Endothelial cell of umbilical vein (primary cell): Measurements from ENCODE around the gene LIPH. TPM values are rescaled to one million over a fixed set of nuclear protein-coding genes. Genes with fewer than 3 reads are reported as not detected.

Experiments used
- BruUV-seq: library from RNA; stranded (reverse); fragments of 400-500 nt; replicated peaks from 2 replicates; lab custom pipeline; 2021; lab: Mats Ljungman, UMichigan
- CTCF ChIA-PET: fragments of 300-600, 350-600 bp; sonication (Branson Sonifier 250); formaldehyde crosslinking; loops from one replicate; lab custom pipeline; 2021; ENCODE audit warnings: antibody characterized with exemption, inconsistent platforms; lab: Charles Lee
- POLR2A ChIA-PET: fragments of 300-600, 350-600 bp; sonication (Branson Sonifier 250); formaldehyde crosslinking; loops from one replicate; lab custom pipeline; 2021; ENCODE audit warnings: antibody characterized with exemption, inconsistent platforms; lab: Charles Lee
- DNase-seq: peaks from one replicate; pipeline ENCODE4 v3.0.0-alpha.2; 2011; ENCODE audit warnings: low read depth, low spot score
- FAIRE-seq: peaks from 2 replicates; lab custom pipeline; 2011; peaks lifted over from hg19 to GRCh38; lab: Jason Lieb, UNC
- H2AFZ ChIP-seq: 2 replicates; pipeline ENCODE4 v1.6.0; 2012; ENCODE audit warnings: low read depth, low read length, control low read depth, inconsistent platforms
- H3K27ac ChIP-seq: 2 replicates; pipeline ENCODE4 v1.5.1; 2011; ENCODE audit warnings: low read depth, mild to moderate bottlenecking, control low read depth, low read length, moderate library complexity; ENCODE audit not compliant: insufficient read depth
- H3K27me3 ChIP-seq, 2 experiments: 2 replicates each; pipeline versions ENCODE4 v1.6.0 to v1.6.1; 2011; ENCODE audit warnings: low read length in 2 of 2, mixed read lengths in 1 of 2; ENCODE audit not compliant: control insufficient read depth in 2 of 2, insufficient read depth in 2 of 2
- H3K36me3 ChIP-seq, 2 experiments: 2 replicates in 1 of 2; 3 replicates in 1 of 2; pipeline ENCODE4 v1.5.1; 2011; ENCODE audit warnings: low read length in 2 of 2, mild to moderate bottlenecking in 1 of 2, moderate library complexity in 1 of 2; ENCODE audit not compliant: control insufficient read depth in 2 of 2, insufficient read depth in 2 of 2; ENCODE audit errors: extremely low read depth in 1 of 2
- H3K4me1 ChIP-seq: 3 replicates; pipeline ENCODE4 v1.5.1; 2011; ENCODE audit warnings: mild to moderate bottlenecking, low read length; ENCODE audit not compliant: control insufficient read depth, insufficient read depth; ENCODE audit errors: extremely low read depth
- H3K4me2 ChIP-seq: 2 replicates; pipeline ENCODE4 v1.6.1; 2011; ENCODE audit warnings: low read length, control low read depth, mixed read lengths; ENCODE audit not compliant: insufficient read depth
- H3K4me3 ChIP-seq, 3 experiments: fragments of 200-600 bp in 1 of 3; sonication (generic), shearing (Covaris generic) in 1 of 3; replicated peaks in 1 of 3; 2 replicates each; pipeline ENCODE4 v1.5.1; 2011 to 2016; ENCODE audit warnings: control low read depth in 3 of 3, low read length in 3 of 3, mild to moderate bottlenecking in 2 of 3, inconsistent platforms in 1 of 3, low read depth in 1 of 3, moderate library complexity in 1 of 3; ENCODE audit not compliant: insufficient read depth in 1 of 3
- H3K79me2 ChIP-seq: 2 replicates; pipeline ENCODE4 v1.6.0; 2012; ENCODE audit warnings: low read length, inconsistent platforms; ENCODE audit not compliant: control insufficient read depth, insufficient read depth
- H3K9ac ChIP-seq: replicated peaks from 2 replicates; pipeline ENCODE3; 2011; ENCODE audit warnings: low read length, control low read depth; ENCODE audit not compliant: insufficient read depth; ENCODE audit errors: extremely low read depth
- H3K9me1 ChIP-seq: replicated peaks from 3 replicates; pipeline ENCODE4 v1.6.0; 2011; ENCODE audit warnings: mild to moderate bottlenecking, low read length; ENCODE audit not compliant: control insufficient read depth, insufficient read depth; ENCODE audit errors: extremely low read depth
- H3K9me3 ChIP-seq: replicated peaks from 2 replicates; pipeline ENCODE4 v1.5.1; 2012; ENCODE audit warnings: low read length, inconsistent platforms; ENCODE audit not compliant: control insufficient read depth, insufficient read depth
- H4K20me1 ChIP-seq: replicated peaks from 2 replicates; pipeline ENCODE3; 2011; ENCODE audit warnings: mild to moderate bottlenecking, low read length; ENCODE audit not compliant: control insufficient read depth, insufficient read depth; ENCODE audit errors: extremely low read depth
- EZH2 ChIP-seq: IDR thresholded peaks from 2 replicates; pipeline ENCODE4 v1.6.1; 2012; ENCODE audit warnings: borderline replicate concordance, low read depth, mild to moderate bottlenecking, moderate library complexity, low read length, inconsistent platforms; ENCODE audit not compliant: severe bottlenecking
- GATA2 ChIP-seq: IDR thresholded peaks from 2 replicates; pipeline ENCODE4 v1.7.0; 2011; ENCODE audit warnings: low read depth, mild to moderate bottlenecking, moderate library complexity, mixed read lengths, low read length; ENCODE audit not compliant: insufficient read length, insufficient read depth
- JUN ChIP-seq: IDR thresholded peaks from 2 replicates; pipeline ENCODE4 v1.6.1; 2011; ENCODE audit warnings: borderline replicate concordance, low read depth; ENCODE audit not compliant: insufficient read length, insufficient read depth
- MYC ChIP-seq: IDR thresholded peaks from one replicate; pipeline ENCODE4 v1.6.1; 2011; ENCODE audit warnings: mild to moderate bottlenecking, low read depth, low read length
- POLR2A ChIP-seq: IDR thresholded peaks from 2 replicates; pipeline ENCODE4 v1.6.1; 2012; ENCODE audit warnings: low read depth, mild to moderate bottlenecking, control low read depth, low read length
- POLR2AphosphoS5 ChIP-seq: IDR thresholded peaks from 2 replicates; pipeline ENCODE4 v1.6.1; 2012; ENCODE audit warnings: low read depth, mild to moderate bottlenecking, control low read depth, low read length, moderate library complexity; ENCODE audit not compliant: insufficient read depth
- dilution Hi-C: fragments of 300-500 bp; cut with MboI; formaldehyde crosslinking; loops from one replicate; pipeline ENCODE4 v1.15.0; 2019; ENCODE audit warnings: low sequenced_read_pairs; ENCODE audit not compliant: extremely low pct_ligation_motif_present
- intact Hi-C: fragments of 100-400 bp; cut with micrococcal nuclease; formaldehyde crosslinking; loops from one replicate; pipeline ENCODE4 v1.10.0; 2022
- polyA plus RNA-seq, 4 experiments: library from polyadenylated mRNA; depleted of rRNA in 3 of 4; stranded (reverse) in 3 of 4; unstranded in 1 of 4; fragments of >200 nt; gene quantifications; 2 replicates each; pipeline versions ENCODE4 v1.2.1 to v1.2.3, GENCODE V29; 2011 to 2012; ENCODE audit warnings: missing spikeins in 1 of 4
- total RNA-seq: library from RNA; stranded (reverse); gene quantifications from 2 replicates; pipeline ENCODE4 v1.2.3, GENCODE V29; 2021
- TF ChIP-seq, protein P1 (sequence below), 2 donors: IDR thresholded peaks; 1 replicate in 1 of 2; 2 replicates in 1 of 2; pipeline ENCODE4 v1.5.1; 2011; ENCODE audit warnings: low read length in 2 of 2, mild to moderate bottlenecking in 2 of 2, moderate library complexity in 2 of 2, control low read depth in 1 of 2, inconsistent platforms in 1 of 2, low read depth in 1 of 2; ENCODE audit not compliant: insufficient read depth in 1 of 2; ENCODE audit errors: extremely low read depth in 1 of 2
- TF ChIP-seq, protein P2 (sequence below): IDR thresholded peaks from 2 replicates; pipeline ENCODE4 v1.6.1; 2011; ENCODE audit not compliant: insufficient read depth, insufficient read length

Gene LIPH
- total and polyA plus RNA-seq, 2 donors (not counting 3 experiments of a cell fraction or from before 2014, with no cell fraction given) = not detected

DNA sequence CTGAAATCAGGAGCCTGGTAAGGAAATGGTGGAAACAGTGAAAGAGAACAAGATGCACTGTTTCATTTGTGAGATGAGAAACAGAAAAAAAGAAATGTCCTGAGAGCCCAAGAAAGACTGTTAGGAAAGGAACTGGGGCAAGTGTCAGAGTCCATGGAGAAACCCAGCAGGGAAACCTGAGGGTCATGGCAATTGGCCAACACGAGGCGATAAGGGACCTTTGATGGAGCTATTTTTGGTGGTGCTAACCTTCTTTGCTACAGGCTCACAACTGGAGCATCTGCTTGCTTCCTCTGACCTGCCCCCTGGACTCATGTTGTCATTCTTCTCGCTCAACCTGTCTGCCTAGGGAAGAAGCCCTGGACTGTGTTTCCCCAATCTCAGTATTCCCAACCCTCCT lies 49.4 kb downstream of the LIPH start:
- H3K9me3 ChIP-seq = no peaks in the 10 kb centered on the region
- no peak overlapping the region for H3K9ac ChIP-seq
- intact Hi-C loops (no loop called here), dilution Hi-C loops (no loop called here)
- H3K9me1 ChIP-seq = no peaks in the 10 kb centered on the region
- FAIRE-seq (no peak), DNase-seq (no peak)
- H3K27ac ChIP-seq = no peak overlapping the region
- no peaks in the 10 kb centered on the region for H3K4me1 ChIP-seq
- no peaks in the 10 kb centered on the region for H3K36me3 ChIP-seq
- no peak overlapping the region for H2AFZ ChIP-seq
- BruUV-seq = no TSS peak
- no peak overlapping the region for H3K4me2 ChIP-seq
- CTCF ChIA-PET = interaction anchor here (1.4 kb wide), 1 partner anchor 56 kb away, joined by 5 read pairs; no protein-coding TSS in a partner anchor
- H3K79me2 ChIP-seq = no peaks in the 10 kb centered on the region
- peaks cover 4 to 8% of the 10 kb centered on the region in 2 experiments for H3K27me3 ChIP-seq
- TF ChIP-seq MYC (no peak), JUN (no peak), EZH2 (no peak), POLR2A (no peak), GATA2 (no peak), POLR2AphosphoS5 (no peak)
- TF ChIP-seq, protein P1, sequence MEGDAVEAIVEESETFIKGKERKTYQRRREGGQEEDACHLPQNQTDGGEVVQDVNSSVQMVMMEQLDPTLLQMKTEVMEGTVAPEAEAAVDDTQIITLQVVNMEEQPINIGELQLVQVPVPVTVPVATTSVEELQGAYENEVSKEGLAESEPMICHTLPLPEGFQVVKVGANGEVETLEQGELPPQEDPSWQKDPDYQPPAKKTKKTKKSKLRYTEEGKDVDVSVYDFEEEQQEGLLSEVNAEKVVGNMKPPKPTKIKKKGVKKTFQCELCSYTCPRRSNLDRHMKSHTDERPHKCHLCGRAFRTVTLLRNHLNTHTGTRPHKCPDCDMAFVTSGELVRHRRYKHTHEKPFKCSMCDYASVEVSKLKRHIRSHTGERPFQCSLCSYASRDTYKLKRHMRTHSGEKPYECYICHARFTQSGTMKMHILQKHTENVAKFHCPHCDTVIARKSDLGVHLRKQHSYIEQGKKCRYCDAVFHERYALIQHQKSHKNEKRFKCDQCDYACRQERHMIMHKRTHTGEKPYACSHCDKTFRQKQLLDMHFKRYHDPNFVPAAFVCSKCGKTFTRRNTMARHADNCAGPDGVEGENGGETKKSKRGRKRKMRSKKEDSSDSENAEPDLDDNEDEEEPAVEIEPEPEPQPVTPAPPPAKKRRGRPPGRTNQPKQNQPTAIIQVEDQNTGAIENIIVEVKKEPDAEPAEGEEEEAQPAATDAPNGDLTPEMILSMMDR (IDR thresholded peaks at IDR 0.05; ENCODE audit: extremely low read depth in 1 of 2, insufficient read depth in 1 of 2, low read depth in 1 of 2, low read length in 2 of 2) = no peak
- TF ChIP-seq, protein P2, sequence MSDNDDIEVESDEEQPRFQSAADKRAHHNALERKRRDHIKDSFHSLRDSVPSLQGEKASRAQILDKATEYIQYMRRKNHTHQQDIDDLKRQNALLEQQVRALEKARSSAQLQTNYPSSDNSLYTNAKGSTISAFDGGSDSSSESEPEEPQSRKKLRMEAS = no peak
- POLR2A ChIA-PET = no interaction called here
- no peaks in the 10 kb centered on the region for H4K20me1 ChIP-seq
- H3K4me3 ChIP-seq = no peak overlapping the region
